HG03575 (cell line): ENCODE results near the gene MDFIC.
"Not testable (repeated sequence)": the region's sequence is repeated elsewhere in the genome, so short reads cannot be mapped to it uniquely, and the experiment has no call there.

Experiments
- ATAC-seq: cut with Tn5 transposase; IDR thresholded peaks from one replicate; pipeline ENCODE4 v1.9.1; 2021; ENCODE audit not compliant: unreplicated experiment, insufficient number of reproducible peaks, low FRiP score; ENCODE audit errors: extremely low read depth

MDFIC gene

GRCh38 chr7:114922026-114922651 is at the start of gene MDFIC:
MDFIC (plus strand) TSS chr7:114922094; CDS start chr7:114923034, 940 bp downstream.
- no peak for ATAC-seq

GRCh38 chr7:114874170-114874569 is 47.7 kb upstream of the MDFIC start:
- no peak for ATAC-seq

GRCh38 chr7:114875186-114875585 is 46.7 kb upstream of the MDFIC start:
- ATAC-seq = no peak

GRCh38 chr7:114879554-114879953 is 42.3 kb upstream of the MDFIC start:
- no peak for ATAC-seq

GRCh38 chr7:114885836-114886235 is 36.1 kb upstream of the MDFIC start:
- ATAC-seq = no peak

- no peak for ATAC-seq
Measured at GRCh38 chr7:114886241-114886640, 35.7 kb upstream of the MDFIC start.

- ATAC-seq = not testable (repeated sequence)
Measured at GRCh38 chr7:114889116-114889515, 32.8 kb upstream of the MDFIC start.

GRCh38 chr7:114889646-114890285 is 32.1 kb upstream of the MDFIC start:
- no peak for ATAC-seq

- ATAC-seq = no peak
Measured at GRCh38 chr7:114890561-114890960, 31.3 kb upstream of the MDFIC start.

- ATAC-seq = no peak
Measured at GRCh38 chr7:114900127-114900526, 21.8 kb upstream of the MDFIC start.

- no peak for ATAC-seq
Measured at GRCh38 chr7:114901771-114902170, 20.1 kb upstream of the MDFIC start.

- ATAC-seq = no peak
Measured at GRCh38 chr7:114903131-114903530, 18.8 kb upstream of the MDFIC start.

GRCh38 chr7:114910787-114911186 is 11.1 kb upstream of the MDFIC start:
- ATAC-seq = no peak

GRCh38 chr7:114911411-114911810 is 10.5 kb upstream of the MDFIC start:
- ATAC-seq = no peak

- ATAC-seq = peak; percentile 88
Measured at GRCh38 chr7:114916261-114916892, 5.5 kb upstream of the MDFIC start.

GRCh38 chr7:114917211-114917839 is 4.6 kb upstream of the MDFIC start:
- no peak for ATAC-seq

GRCh38 chr7:114919587-114919986 is 2.3 kb upstream of the MDFIC start:
- no peak for ATAC-seq

GRCh38 chr7:114921631-114922025 is 266 bp upstream of the MDFIC start:
- ATAC-seq = no peak

GRCh38 chr7:114922652-114923402 is 933 bp downstream of the MDFIC start:
- ATAC-seq = no peak
